ENCODE data around the gene STK25. TPM values are rescaled to one million over a fixed set of nuclear protein-coding genes. Genes with fewer than 3 reads are reported as not detected.

Gene STK25
- total and polyA plus RNA-seq, 2 of the 8 experiments (the other 6 are each of a cell fraction or from before 2014, with no cell fraction given): 159 to 546 TPM

- TF ChIP-seq KDM4A (IDR thresholded peaks at IDR 0.05; ENCODE audit: low read depth, low read length, severe bottlenecking): no peak
Observed at GRCh38 chr2:241473399-241473798, 35.0 kb downstream of the STK25 start (continued).
